Measurements from ENCODE around the gene SLC25A18. TPM values are rescaled to one million over a fixed set of nuclear protein-coding genes. Genes with fewer than 3 reads are reported as not detected.

The SLC25A18 gene
- total and polyA plus RNA-seq, 2 of the 8 experiments (the other 6 are each of a cell fraction or from before 2014, with no cell fraction given), result 2.8 to 2.9 TPM

DNA sequence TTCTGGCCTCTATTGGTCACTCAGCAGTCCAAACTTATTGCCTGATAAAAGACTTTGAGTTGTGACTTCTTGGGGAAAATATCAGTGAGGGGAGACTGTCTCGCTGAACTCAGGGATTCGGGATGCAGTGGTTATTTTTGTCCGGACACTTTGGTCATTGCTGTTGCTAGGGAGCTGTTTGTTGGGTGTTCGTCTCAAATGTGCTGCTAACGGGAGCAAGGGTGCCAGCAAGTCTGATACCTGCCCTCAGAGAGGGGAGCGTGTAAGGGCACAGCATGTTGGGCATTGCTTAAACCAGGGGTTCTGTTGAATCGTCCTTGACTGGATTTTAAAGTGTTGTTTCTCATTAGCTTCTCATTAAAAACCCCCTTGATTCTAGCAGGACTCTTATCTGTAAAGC, 49.2 kb upstream of the SLC25A18 start:
- no peak overlapping the region for H3K4me2 ChIP-seq (ENCODE audit: insufficient read depth in 1 of 2, low read depth in 2 of 2, low read length in 2 of 2)
- peaks cover 0 to 2% of the 10 kb centered on the region in 2 experiments for H4K20me1 ChIP-seq (replicated peaks in 1 of 2; ENCODE audit: control insufficient read depth in 1 of 2, insufficient read depth in 2 of 2, low read length in 2 of 2)
- H3K4ac ChIP-seq (replicated peaks; ENCODE audit: insufficient read length, low read depth, low read length), result no peak overlapping the region
- no peak overlapping the region for H3K4me3 ChIP-seq (ENCODE audit: extremely low read depth in 1 of 4, insufficient read depth in 2 of 4, low read depth in 3 of 4, low read length in 4 of 4)
- H2BK20ac ChIP-seq (ENCODE audit: low read length), result no peak overlapping the region
- no peak overlapping the region; the same call in 1 of the 2 replicates for H3K27ac ChIP-seq (ENCODE audit: low read depth, low read length)
- H4K8ac ChIP-seq (ENCODE audit: extremely low read depth, insufficient read depth, low read length), result no peak overlapping the region
- no peak overlapping the region for H3K14ac ChIP-seq (ENCODE audit: insufficient read length)
- H3K23ac ChIP-seq (ENCODE audit: insufficient read length), result no peak overlapping the region
- H3K18ac ChIP-seq (ENCODE audit: extremely low read depth, low read length), result no peak overlapping the region
- no peaks in the 10 kb centered on the region for H3K9me3 ChIP-seq (ENCODE audit: insufficient read depth in 2 of 2, low read depth in 1 of 2, low read length in 1 of 2)
- no peak overlapping the region for H3K9ac ChIP-seq (replicated peaks in 1 of 4; ENCODE audit: extremely low read depth in 1 of 4, low read depth in 3 of 4, low read length in 3 of 4)
- H2BK15ac ChIP-seq (ENCODE audit: low read length), result no peak overlapping the region
- H3K79me1 ChIP-seq (ENCODE audit: low read depth, low read length), result peaks cover 5% of the 10 kb centered on the region; the same call in 1 of the 2 replicates
- TF ChIP-seq SAP30 (IDR thresholded peaks at IDR 0.05; ENCODE audit: insufficient read depth, insufficient replicate concordance, low read length), result no peak
- TF ChIP-seq, protein P1, sequence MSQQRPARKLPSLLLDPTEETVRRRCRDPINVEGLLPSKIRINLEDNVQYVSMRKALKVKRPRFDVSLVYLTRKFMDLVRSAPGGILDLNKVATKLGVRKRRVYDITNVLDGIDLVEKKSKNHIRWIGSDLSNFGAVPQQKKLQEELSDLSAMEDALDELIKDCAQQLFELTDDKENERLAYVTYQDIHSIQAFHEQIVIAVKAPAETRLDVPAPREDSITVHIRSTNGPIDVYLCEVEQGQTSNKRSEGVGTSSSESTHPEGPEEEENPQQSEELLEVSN (IDR thresholded peaks at IDR 0.05), result no peak
- no peak for TF ChIP-seq TBP (IDR thresholded peaks at IDR 0.05; ENCODE audit: low read depth, low read length)
- no peak for TF ChIP-seq NRF1 (IDR thresholded peaks at IDR 0.05; ENCODE audit: low read depth, low read length)
- TF ChIP-seq SP4 (IDR thresholded peaks at IDR 0.05; ENCODE audit: low read length), result no peak
- no peak for TF ChIP-seq CEBPB (IDR thresholded peaks at IDR 0.05; ENCODE audit: low read depth, low read length)
- no peak for TF ChIP-seq EZH2 (IDR thresholded peaks at IDR 0.05; ENCODE audit: low read depth, low read length, severe bottlenecking)
- TF ChIP-seq BCL11A (IDR thresholded peaks at IDR 0.05; ENCODE audit: low read depth in 2 of 2, low read length in 2 of 2), result no peak
- TF ChIP-seq CBX8 (IDR thresholded peaks at IDR 0.05; ENCODE audit: borderline replicate concordance, low read depth, low read length), result no peak
- no peak for TF ChIP-seq JUN (IDR thresholded peaks at IDR 0.05; ENCODE audit: low read depth, low read length)
- TF ChIP-seq PHF8 (conservative IDR thresholded peaks at IDR 0.05; ENCODE audit: low read depth, low read length), result no peak
- peaks cover 4 to 38% (median 15%) of the 10 kb centered on the region in 4 experiments; a peak in 7 of 8 replicates for H3K36me3 ChIP-seq (ENCODE audit: control insufficient read depth in 2 of 4, insufficient read depth in 4 of 4, low read length in 3 of 4)
- no peak overlapping the region for H2AFZ ChIP-seq (ENCODE audit: low read length)
- no peaks in the 10 kb centered on the region for H3K4me1 ChIP-seq (replicated peaks in 1 of 4; ENCODE audit: control insufficient read depth in 3 of 4, insufficient read depth in 4 of 4, low read length in 3 of 4)
- no peak overlapping the region for H2BK12ac ChIP-seq (ENCODE audit: low read depth, low read length)
- no peaks in the 10 kb centered on the region for H3K27me3 ChIP-seq (replicated peaks in 1 of 4; ENCODE audit: control insufficient read depth in 3 of 4, extremely low read depth in 1 of 4, insufficient read depth in 3 of 4, low read length in 3 of 4)
- H2BK5ac ChIP-seq (ENCODE audit: low read depth, low read length), result no peak overlapping the region
- 94% methylated on average over 7 of the region's 7 CpGs; no CpG with 5 or more reads in 1 of the 2 experiments for WGBS, 2 experiments (ENCODE audit: extremely low coverage in 1 of 2, insufficient coverage in 1 of 2, insufficient read length in 1 of 2, insufficient replicate concordance in 2 of 2, low coverage in 1 of 2, low lambda C conversion rate in 2 of 2, missing lambda C conversion rate in 1 of 2)
- no peak overlapping the region for H2BK120ac ChIP-seq (replicated peaks; ENCODE audit: low read depth, low read length)
- no peak overlapping the region for H4K91ac ChIP-seq (replicated peaks; ENCODE audit: insufficient read length, low read length)
- H4K5ac ChIP-seq (ENCODE audit: insufficient read length, low read depth, low read length), result no peak overlapping the region
- CTCF ChIA-PET (ENCODE audit: partially characterized antibody), result interaction anchor here (0.8 to 1.1 kb wide), 3 partner anchors 10 to 77 kb away, joined by 3 read pairs; no protein-coding TSS in a partner anchor
- peaks cover 2 to 3% of the 10 kb centered on the region in 2 experiments; a peak in 1 of 4 replicates for H3K79me2 ChIP-seq (ENCODE audit: control insufficient read depth in 1 of 2, insufficient read depth in 2 of 2, low read length in 2 of 2)
- FAIRE-seq (no peak), DNase-seq (ENCODE audit: low read depth in 1 of 2, low spot score in 2 of 2) (no peak)
- H3K23me2 ChIP-seq (ENCODE audit: low read depth, low read length), result no peaks in the 10 kb centered on the region
- no peak overlapping the region for H3K56ac ChIP-seq (replicated peaks; ENCODE audit: insufficient read length, low read depth, low read length)
- no peak overlapping the region for H2AK5ac ChIP-seq (ENCODE audit: low read depth, low read length)
- POLR2A ChIA-PET (ENCODE audit: partially characterized antibody), result interaction anchor here (0.9 kb wide), 1 partner anchor 206 kb away, joined by 3 read pairs; no protein-coding TSS in a partner anchor
